T follicular helper cell (primary cell): ENCODE results near the gene FN3K.
A peak's percentile ranks its signal among the peaks of the same experiment; 100 is the strongest.

Source experiments
- DNase-seq: peaks from one replicate; pipeline ENCODE4 v3.0.0-alpha.2; 2020; ENCODE audit warnings: low read depth
- total RNA-seq, 2 experiments: gene quantifications; one replicate each; lab custom pipeline; 2026; lab: John Stamatoyannopoulos, UW

Gene FN3K
- total RNA-seq = 0.13 to 1.8 reads per million in 2 experiments

GRCh38 chr17:82734987-82735866, at the start of gene FN3K:
Gene FN3K, plus strand, starts transcription at chr17:82735615. Its CDS starts 22 bp downstream, at chr17:82735637.
- DNase-seq = peak; percentile 35

GRCh38 chr17:82686366-82687324, 48.8 kb upstream of the FN3K start:
- DNase-seq = no peak

- DNase-seq = no peak
Observed at GRCh38 chr17:82687375-82687861, 48.0 kb upstream of the FN3K start.

- no peak for DNase-seq
Observed at GRCh38 chr17:82687871-82688270, 47.5 kb upstream of the FN3K start.

- DNase-seq = no peak
Observed at GRCh38 chr17:82689077-82689476, 46.3 kb upstream of the FN3K start.

GRCh38 chr17:82690786-82691489, 44.5 kb upstream of the FN3K start:
- DNase-seq = no peak

- no peak for DNase-seq
Observed at GRCh38 chr17:82691714-82692113, 43.7 kb upstream of the FN3K start.

GRCh38 chr17:82692268-82692667, 43.1 kb upstream of the FN3K start:
- no peak for DNase-seq

GRCh38 chr17:82693168-82693867, 42.1 kb upstream of the FN3K start:
- DNase-seq = no peak

GRCh38 chr17:82694647-82695046, 40.8 kb upstream of the FN3K start:
- no peak for DNase-seq

GRCh38 chr17:82696259-82696658, 39.2 kb upstream of the FN3K start:
- no peak for DNase-seq

GRCh38 chr17:82696916-82697807, 38.3 kb upstream of the FN3K start:
- DNase-seq = no peak

GRCh38 chr17:82697808-82698064, 37.7 kb upstream of the FN3K start:
- DNase-seq = no peak

- DNase-seq = peak; percentile 98
Observed at GRCh38 chr17:82698065-82698973, 37.1 kb upstream of the FN3K start, which contains the start of gene RAB40B. Gene RAB40B, minus strand, starts transcription at chr17:82698698. Its CDS starts 102 bp downstream, at chr17:82698596.

- DNase-seq = no peak
Observed at GRCh38 chr17:82698974-82699442, 36.4 kb upstream of the FN3K start.

GRCh38 chr17:82699551-82699950, 35.9 kb upstream of the FN3K start:
- DNase-seq = no peak

GRCh38 chr17:82702231-82702927, 33.0 kb upstream of the FN3K start:
- no peak for DNase-seq

GRCh38 chr17:82703036-82703745, 32.2 kb upstream of the FN3K start:
- no peak for DNase-seq
